ENCODE results near the gene AFAP1.

- TF ChIP-seq GATA3 (IDR thresholded peaks at IDR 0.05; ENCODE audit: low read depth, low read length) (no peak), GATA2 (IDR thresholded peaks at IDR 0.05; ENCODE audit: low read depth, low read length) (no peak)
Observed at GRCh38 chr4:7799306-7799705, 140.4 kb downstream of the AFAP1 start.

Data from SH-SY5Y (cell line).